HCT116 (cell line): ENCODE data around the gene SLC12A8. TPM values are rescaled to one million over a fixed set of nuclear protein-coding genes. Genes with fewer than 3 reads are reported as not detected.

Source experiments
- ATAC-seq: fragments of 200-7000 bp; cut with Tn5 transposase; 2 replicates; pipeline ENCODE4 v1.9.1; 2020; ENCODE audit warnings: mild to moderate bottlenecking, moderate library complexity
- BruUV-seq: library from RNA; stranded (reverse); fragments of 400-500 nt; replicated peaks from 2 replicates; lab custom pipeline; 2021; lab: Mats Ljungman, UMichigan
- CTCF ChIA-PET: fragments of 300-600 bp; sonication (Branson Sonifier 250); formaldehyde crosslinking; loops from one replicate; lab custom pipeline; 2021; ENCODE audit warnings: antibody characterized with exemption; lab: Charles Lee
- POLR2A ChIA-PET: fragments of 300-600, 350-600 bp; sonication (Branson Sonifier 250); formaldehyde crosslinking; loops from one replicate; lab custom pipeline; 2021; ENCODE audit warnings: antibody characterized with exemption; lab: Charles Lee
- RAD21 ChIA-PET, 2 experiments: fragments of 300-600 bp; sonication (Branson Sonifier 250); formaldehyde crosslinking; loops; one replicate each; lab custom pipeline; 2023; ENCODE audit warnings: low total read pairs in 2 of 2; ENCODE audit not compliant: uncharacterized antibody in 2 of 2, unreplicated experiment in 2 of 2, low non-redundant PET in 1 of 2; lab: Charles Lee
- DNase-seq: peaks from one replicate; pipeline ENCODE4 v3.0.0-alpha.2; 2010; ENCODE audit warnings: low read depth, low spot score
- H2AFZ ChIP-seq: fragments of 200-600 bp; shearing (Covaris generic), sonication (generic); 2 replicates; pipeline ENCODE4 v1.6.1; 2017; ENCODE audit warnings: low read depth, mixed run types, mixed read lengths, antibody characterized with exemption, low read length; ENCODE audit not compliant: poor library complexity, severe bottlenecking
- H3K27ac ChIP-seq: 2 replicates; pipeline ENCODE4 v1.5.1; 2012; ENCODE audit warnings: low read depth, low read length
- H3K27me3 ChIP-seq: fragments of 200-600 bp; sonication (generic); 2 replicates; pipeline ENCODE4 v1.6.1; 2016; ENCODE audit warnings: mixed run types, low read length, mixed read lengths; ENCODE audit not compliant: insufficient read depth
- H3K36me3 ChIP-seq, 2 experiments: fragments of 200-500 bp in 1 of 2; fragments of 200-600 bp in 1 of 2; sonication (Bioruptor generic) in 1 of 2; sonication (generic) in 1 of 2; 2 replicates each; pipeline versions ENCODE4 v1.5.1 to v1.6.1; 2014 to 2016; ENCODE audit warnings: low read length in 2 of 2, inconsistent platforms in 1 of 2, mixed read lengths in 1 of 2, mixed run types in 1 of 2; ENCODE audit not compliant: insufficient read depth in 2 of 2, control insufficient read depth in 1 of 2
- H3K4me1 ChIP-seq, 2 experiments: fragments of 200-600 bp in 1 of 2; sonication (generic) in 1 of 2; 2 replicates each; pipeline versions ENCODE4 v1.5.1 to v1.6.1; 2012 to 2017; ENCODE audit warnings: low read length in 2 of 2, inconsistent platforms in 1 of 2, mild to moderate bottlenecking in 1 of 2, mixed read lengths in 1 of 2, mixed run types in 1 of 2, moderate library complexity in 1 of 2; ENCODE audit not compliant: insufficient read depth in 2 of 2, control insufficient read depth in 1 of 2
- H3K4me2 ChIP-seq: fragments of 200-600 bp; sonication (generic); 2 replicates; pipeline ENCODE4 v1.6.1; 2017; ENCODE audit warnings: mixed run types, low read length, mixed read lengths
- H3K4me3 ChIP-seq, 2 experiments: fragments of 200-600 bp in 1 of 2; sonication (generic) in 1 of 2; replicated peaks in 1 of 2; 2 replicates each; pipeline ENCODE4 v1.5.1; 2011 to 2016; ENCODE audit warnings: low read length in 2 of 2, control low read depth in 1 of 2, low read depth in 1 of 2, mild to moderate bottlenecking in 1 of 2, mixed read lengths in 1 of 2, mixed run types in 1 of 2
- H3K79me2 ChIP-seq: fragments of 200-600 bp; sonication (generic); 2 replicates; pipeline ENCODE4 v1.6.1; 2017; ENCODE audit warnings: mild to moderate bottlenecking, mixed run types, low read length, moderate library complexity, mixed read lengths; ENCODE audit not compliant: insufficient read depth
- H3K9ac ChIP-seq: fragments of 200-600 bp; sonication (generic); 2 replicates; pipeline ENCODE4 v1.6.1; 2016; ENCODE audit warnings: low read length, mixed read lengths
- H3K9me2 ChIP-seq: fragments of 200-600 bp; sonication (generic), shearing (Covaris generic); 2 replicates; pipeline ENCODE4 v1.6.1; 2017; ENCODE audit warnings: mixed run types, mild to moderate bottlenecking, moderate library complexity; ENCODE audit not compliant: insufficient read depth
- H3K9me3 ChIP-seq, 2 experiments: fragments of 200-500 bp in 1 of 2; fragments of 200-600 bp in 1 of 2; sonication (Bioruptor generic) in 1 of 2; sonication (generic) in 1 of 2; 2 replicates each; pipeline ENCODE4 v1.6.1; 2014 to 2017; ENCODE audit warnings: low read length in 2 of 2, mixed read lengths in 2 of 2, inconsistent platforms in 1 of 2, low read depth in 1 of 2, mild to moderate bottlenecking in 1 of 2, mixed run types in 1 of 2, moderate library complexity in 1 of 2; ENCODE audit not compliant: control insufficient read depth in 1 of 2, insufficient read depth in 1 of 2
- H4K20me1 ChIP-seq: fragments of 200-600 bp; sonication (generic), shearing (Covaris generic); 2 replicates; pipeline ENCODE4 v1.6.1; 2017; ENCODE audit warnings: mixed run types, mild to moderate bottlenecking, moderate library complexity; ENCODE audit not compliant: insufficient read depth
- ATF3 ChIP-seq: IDR thresholded peaks from 2 replicates; pipeline ENCODE4 v1.6.1; 2012
- CBX3 ChIP-seq: IDR thresholded peaks from 2 replicates; pipeline ENCODE4 v1.6.1; 2012; ENCODE audit warnings: low read depth
- CEBPB ChIP-seq: IDR thresholded peaks from 2 replicates; pipeline ENCODE4 v1.6.1; 2012; ENCODE audit warnings: low read depth
- CTCF ChIP-seq, 3 experiments: fragments of 200-600 bp in 1 of 3; sonication (generic) in 1 of 3; IDR thresholded peaks in 2 of 3; conservative IDR thresholded peaks in 1 of 3; 2 replicates each; pipeline ENCODE4 v1.5.1; 2012 to 2017; ENCODE audit warnings: low read depth in 2 of 3, low read length in 2 of 3, antibody characterized with exemption in 1 of 3, borderline replicate concordance in 1 of 3, control low read depth in 1 of 3, mild to moderate bottlenecking in 1 of 3, mixed read lengths in 1 of 3, mixed run types in 1 of 3, moderate library complexity in 1 of 3; ENCODE audit not compliant: insufficient read depth in 1 of 3
- EGR1 ChIP-seq: IDR thresholded peaks from 2 replicates; pipeline ENCODE4 v1.6.1; 2012; ENCODE audit warnings: low read depth
- ELF1 ChIP-seq: IDR thresholded peaks from 2 replicates; pipeline ENCODE4 v1.6.1; 2012; ENCODE audit warnings: low read depth, borderline replicate concordance
- EZH2 ChIP-seq: fragments of 200-600 bp; sonication (generic); IDR thresholded peaks from 2 replicates; pipeline ENCODE4 v1.6.1; 2017; ENCODE audit warnings: antibody characterized with exemption, mixed run types
- FOSL1 ChIP-seq: IDR thresholded peaks from 2 replicates; pipeline ENCODE4 v1.6.1; 2012; ENCODE audit warnings: low read depth
- JUND ChIP-seq: IDR thresholded peaks from 2 replicates; pipeline ENCODE4 v1.6.1; 2012
- MAX ChIP-seq: IDR thresholded peaks from 2 replicates; pipeline ENCODE4 v1.6.1; 2012
- POLR2A ChIP-seq: IDR thresholded peaks from 2 replicates; pipeline ENCODE4 v1.7.0; 2011; ENCODE audit warnings: borderline replicate concordance; ENCODE audit not compliant: insufficient read depth, insufficient read length; ENCODE audit errors: extremely low read depth
- POLR2AphosphoS5 ChIP-seq: IDR thresholded peaks from 2 replicates; pipeline ENCODE4 v1.6.1; 2011; ENCODE audit warnings: mild to moderate bottlenecking, low read depth, low read length, moderate library complexity
- RAD21 ChIP-seq: IDR thresholded peaks from 2 replicates; pipeline ENCODE4 v1.6.1; 2012; ENCODE audit warnings: low read depth, mild to moderate bottlenecking
- REST ChIP-seq: IDR thresholded peaks from 2 replicates; pipeline ENCODE4 v1.6.1; 2012; ENCODE audit warnings: low read depth
- TCF7L2 ChIP-seq: IDR thresholded peaks from 2 replicates; pipeline ENCODE4 v1.7.0; 2011; ENCODE audit warnings: borderline replicate concordance, inconsistent platforms; ENCODE audit not compliant: insufficient read depth, insufficient read length; ENCODE audit errors: extremely low read depth
- YY1 ChIP-seq: IDR thresholded peaks from 2 replicates; pipeline ENCODE4 v1.6.1; 2011; ENCODE audit warnings: low read length, low read depth, moderate library complexity, mild to moderate bottlenecking; ENCODE audit not compliant: insufficient replicate concordance; ENCODE audit errors: extremely low read depth
- ZNF274 ChIP-seq: fragments of 200-500 bp; sonication (Bioruptor generic); IDR thresholded peaks from 2 replicates; pipeline ENCODE4 v1.6.1; 2014; ENCODE audit warnings: mild to moderate bottlenecking, low read depth, low read length, inconsistent platforms
- intact Hi-C: fragments of 100-400 bp; cut with micrococcal nuclease; formaldehyde crosslinking; loops from 2 replicates; pipeline ENCODE4 v1.10.0; 2022
- total RNA-seq: library from RNA; stranded (reverse); gene quantifications from one replicate; pipeline ENCODE4 v1.2.1, GENCODE V29; 2021; ENCODE audit not compliant: unreplicated experiment

The SLC12A8 gene
- total RNA-seq, 1 experiment from 2014 or later: 19.9 TPM

GRCh38 chr3:125186800-125187598 is 25.5 kb downstream of the SLC12A8 start:
- H3K27ac ChIP-seq: no peak overlapping the region
- no peak overlapping the region for H3K4me2 ChIP-seq
- H3K27me3 ChIP-seq: no peaks in the 10 kb centered on the region
- no peaks in the 10 kb centered on the region for H4K20me1 ChIP-seq
- no peak overlapping the region for H3K4me3 ChIP-seq
- no peak overlapping the region for H2AFZ ChIP-seq
- DNase-seq (no peak), ATAC-seq (no peak)
- H3K36me3 ChIP-seq: peaks cover 0 to 33% of the 10 kb centered on the region in 2 experiments; a peak in 1 of 4 replicates
- H3K9me3 ChIP-seq: no peaks in the 10 kb centered on the region
- no peaks in the 10 kb centered on the region for H3K9me2 ChIP-seq
- RAD21 ChIA-PET: no interaction called here
- intact Hi-C loops: no loop called here
- TF ChIP-seq POLR2A: no peak
- no peak for TF ChIP-seq ELF1
- no peak for TF ChIP-seq CBX3
- no peak for TF ChIP-seq YY1
- no peak for TF ChIP-seq CEBPB
- TF ChIP-seq JUND: no peak
- no peak for TF ChIP-seq MAX
- no peak for TF ChIP-seq TCF7L2
- TF ChIP-seq ZNF274: no peak
- TF ChIP-seq RAD21: no peak
- TF ChIP-seq REST: no peak
- no peak for TF ChIP-seq CTCF (IDR thresholded peaks at IDR 0.05 in 2 of 3, conservative IDR thresholded peaks at IDR 0.05 in 1 of 3; ENCODE audit: borderline replicate concordance in 1 of 3, insufficient read depth in 1 of 3, low read depth in 2 of 3, low read length in 2 of 3)
- TF ChIP-seq EGR1: no peak
- no peak for TF ChIP-seq POLR2AphosphoS5
- no peak for TF ChIP-seq FOSL1
- no peak for TF ChIP-seq ATF3
- no peak for TF ChIP-seq EZH2
- TF ChIP-seq, all 23 proteins: peak for 0
- ChIA-PET POLR2A (no interaction called here), CTCF (no interaction called here)
- no TSS peak for BruUV-seq
- H3K9ac ChIP-seq: no peak overlapping the region
- H3K79me2 ChIP-seq: no peaks in the 10 kb centered on the region
- no peaks in the 10 kb centered on the region for H3K4me1 ChIP-seq
